Prostate gland (tissue), 2 donors: ENCODE results near the gene OGFOD1.

Experiments used
- POLR2A ChIP-seq: fragments of 450-650 bp; IDR thresholded peaks from one replicate; pipeline ENCODE4 v1.6.1; 2016; ENCODE audit warnings: antibody characterized with exemption, mild to moderate bottlenecking
- TF ChIP-seq, protein P1 (sequence below), 4 experiments: fragments of 200-600 bp in 2 of 4; fragments of 450-650 bp in 2 of 4; sonication (generic) in 2 of 4; IDR thresholded peaks; 1 replicate in 3 of 4; 2 replicates in 1 of 4; pipeline ENCODE4 v1.5.1; 2016 to 2019; ENCODE audit warnings: antibody characterized with exemption in 4 of 4, mild to moderate bottlenecking in 2 of 4, moderate library complexity in 2 of 4

DNA sequence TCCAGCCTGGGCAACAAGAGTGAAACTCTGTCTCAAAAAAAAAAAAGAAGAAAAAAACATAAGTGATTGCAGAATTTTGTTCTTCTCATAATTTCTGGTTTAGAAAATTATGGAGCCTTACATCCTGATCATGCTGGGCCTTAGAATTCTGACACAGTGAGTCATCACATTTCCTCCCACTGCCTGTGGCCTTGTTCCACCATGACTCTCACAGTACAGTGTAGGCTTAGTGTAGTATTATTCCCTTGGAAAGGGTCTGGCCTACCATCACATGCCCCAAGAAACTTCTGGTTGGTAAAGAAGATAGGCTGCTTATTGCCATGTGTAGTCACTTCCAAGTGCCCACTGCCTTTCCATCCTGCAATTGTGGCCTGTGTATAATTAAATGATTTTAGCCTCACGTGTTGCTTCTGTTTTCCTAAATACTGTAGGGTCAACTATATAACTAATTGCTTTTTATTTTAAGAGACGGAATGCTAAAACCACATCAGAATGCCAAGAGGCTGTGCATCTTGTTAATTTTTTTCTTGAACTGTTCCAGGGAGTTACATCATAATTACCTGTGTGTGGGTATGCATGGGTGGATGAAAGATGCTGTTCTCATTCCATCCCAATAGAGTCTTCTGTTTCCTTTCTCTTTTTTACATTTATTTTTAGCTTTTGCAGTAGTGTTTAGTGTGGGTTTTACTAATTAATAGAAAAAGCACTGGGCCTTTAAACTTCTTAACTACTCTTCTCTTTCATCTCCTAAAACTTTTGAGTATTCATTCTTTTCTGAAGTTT lies 25.9 kb downstream of the OGFOD1 start:
- TF ChIP-seq, protein P1, sequence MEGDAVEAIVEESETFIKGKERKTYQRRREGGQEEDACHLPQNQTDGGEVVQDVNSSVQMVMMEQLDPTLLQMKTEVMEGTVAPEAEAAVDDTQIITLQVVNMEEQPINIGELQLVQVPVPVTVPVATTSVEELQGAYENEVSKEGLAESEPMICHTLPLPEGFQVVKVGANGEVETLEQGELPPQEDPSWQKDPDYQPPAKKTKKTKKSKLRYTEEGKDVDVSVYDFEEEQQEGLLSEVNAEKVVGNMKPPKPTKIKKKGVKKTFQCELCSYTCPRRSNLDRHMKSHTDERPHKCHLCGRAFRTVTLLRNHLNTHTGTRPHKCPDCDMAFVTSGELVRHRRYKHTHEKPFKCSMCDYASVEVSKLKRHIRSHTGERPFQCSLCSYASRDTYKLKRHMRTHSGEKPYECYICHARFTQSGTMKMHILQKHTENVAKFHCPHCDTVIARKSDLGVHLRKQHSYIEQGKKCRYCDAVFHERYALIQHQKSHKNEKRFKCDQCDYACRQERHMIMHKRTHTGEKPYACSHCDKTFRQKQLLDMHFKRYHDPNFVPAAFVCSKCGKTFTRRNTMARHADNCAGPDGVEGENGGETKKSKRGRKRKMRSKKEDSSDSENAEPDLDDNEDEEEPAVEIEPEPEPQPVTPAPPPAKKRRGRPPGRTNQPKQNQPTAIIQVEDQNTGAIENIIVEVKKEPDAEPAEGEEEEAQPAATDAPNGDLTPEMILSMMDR (IDR thresholded peaks at IDR 0.05), result no peak
- no peak for TF ChIP-seq POLR2A
